H1 (cell line): ENCODE measurements around the gene CIB4. TPM values are rescaled to one million over a fixed set of nuclear protein-coding genes. Genes with fewer than 3 reads are reported as not detected.
A peak's percentile ranks its signal among the peaks of the same experiment; 100 is the strongest.

Source experiments
- CTCF ChIA-PET: fragments of 300-600 bp; sonication (Branson Sonifier 250); formaldehyde crosslinking; loops from one replicate; lab custom pipeline; 2021; ENCODE audit not compliant: partially characterized antibody; lab: Charles Lee
- POLR2A ChIA-PET: fragments of 300-600 bp; sonication (Branson Sonifier 250); formaldehyde crosslinking; loops from one replicate; lab custom pipeline; 2021; ENCODE audit warnings: inconsistent platforms; ENCODE audit not compliant: partially characterized antibody; lab: Charles Lee
- DNase-seq, 2 experiments: peaks; one replicate each; pipeline versions ENCODE4 v3.0.0 to v3.0.0-alpha.2; 2010 to 2022; ENCODE audit warnings: low spot score in 2 of 2, low read depth in 1 of 2, mixed read lengths in 1 of 2
- FAIRE-seq: peaks from 2 replicates; lab custom pipeline; 2011; peaks lifted over from hg19 to GRCh38; lab: Jason Lieb, UNC
- H2AFZ ChIP-seq: 2 replicates; pipeline ENCODE4 v1.8.1; 2012; ENCODE audit warnings: low read length, inconsistent platforms
- H2AK5ac ChIP-seq: 2 replicates; pipeline ENCODE4 v1.6.1; 2013; ENCODE audit warnings: low read depth, low read length
- H2BK120ac ChIP-seq: replicated peaks from 2 replicates; pipeline ENCODE3; 2013; ENCODE audit warnings: low read depth, low read length, inconsistent platforms
- H2BK12ac ChIP-seq: 2 replicates; pipeline ENCODE4 v1.6.1; 2013; ENCODE audit warnings: low read depth, low read length
- H2BK15ac ChIP-seq: 2 replicates; pipeline ENCODE4 v1.6.1; 2013; ENCODE audit warnings: low read length
- H2BK20ac ChIP-seq: 2 replicates; pipeline ENCODE4 v1.6.1; 2013; ENCODE audit warnings: low read length
- H2BK5ac ChIP-seq: 2 replicates; pipeline ENCODE4 v1.6.1; 2013; ENCODE audit warnings: low read depth, low read length
- H3K14ac ChIP-seq: 2 replicates; pipeline ENCODE4 v1.6.1; 2013; ENCODE audit warnings: inconsistent platforms; ENCODE audit not compliant: insufficient read length
- H3K18ac ChIP-seq: 2 replicates; pipeline ENCODE4 v1.6.1; 2013; ENCODE audit warnings: low read length; ENCODE audit errors: extremely low read depth
- H3K23ac ChIP-seq: 2 replicates; pipeline ENCODE4 v1.6.1; 2013; ENCODE audit warnings: inconsistent platforms; ENCODE audit not compliant: insufficient read length
- H3K23me2 ChIP-seq: 2 replicates; pipeline ENCODE4 v1.6.1; 2013; ENCODE audit warnings: low read depth, low read length
- H3K27ac ChIP-seq: 2 replicates; pipeline ENCODE4 v1.6.1; 2011; ENCODE audit warnings: low read depth, low read length, inconsistent platforms
- H3K27me3 ChIP-seq, 4 experiments: replicated peaks in 1 of 4; 1 replicate in 1 of 4; 2 replicates in 3 of 4; pipeline versions ENCODE4 v1.6.1 to v1.8.1; 2011 to 2013; ENCODE audit warnings: low read length in 3 of 4, mild to moderate bottlenecking in 3 of 4, inconsistent platforms in 2 of 4, mixed read lengths in 2 of 4, moderate library complexity in 1 of 4; ENCODE audit not compliant: control insufficient read depth in 3 of 4, insufficient read depth in 3 of 4; ENCODE audit errors: extremely low read depth in 1 of 4
- H3K36me3 ChIP-seq, 4 experiments: 2 replicates each; pipeline versions ENCODE4 v1.6.1 to v1.8.1; 2011 to 2013; ENCODE audit warnings: mild to moderate bottlenecking in 4 of 4, low read length in 3 of 4, moderate library complexity in 2 of 4, control low read depth in 1 of 4, inconsistent platforms in 1 of 4; ENCODE audit not compliant: insufficient read depth in 4 of 4, control insufficient read depth in 2 of 4
- H3K4ac ChIP-seq: replicated peaks from 2 replicates; pipeline ENCODE3; 2013; ENCODE audit warnings: low read length, low read depth, mixed read lengths, inconsistent platforms; ENCODE audit not compliant: insufficient read length
- H3K4me1 ChIP-seq, 4 experiments: replicated peaks in 1 of 4; 1 replicate in 1 of 4; 2 replicates in 3 of 4; pipeline versions ENCODE4 v1.6.1 to v1.8.1; 2011 to 2013; ENCODE audit warnings: low read length in 3 of 4, inconsistent platforms in 2 of 4, mixed read lengths in 1 of 4; ENCODE audit not compliant: insufficient read depth in 4 of 4, control insufficient read depth in 3 of 4
- H3K4me2 ChIP-seq, 2 experiments: 2 replicates each; pipeline versions ENCODE4 v1.6.1 to v1.8.1; 2011 to 2013; ENCODE audit warnings: low read depth in 2 of 2, low read length in 2 of 2, control low read depth in 1 of 2, inconsistent platforms in 1 of 2, mild to moderate bottlenecking in 1 of 2; ENCODE audit not compliant: insufficient read depth in 1 of 2
- H3K4me3 ChIP-seq, 4 experiments: fragments of 200-600, 300-600 bp in 1 of 4; sonication (generic), shearing (Covaris generic), sonication (Bioruptor Twin) in 1 of 4; 2 replicates each; pipeline versions ENCODE4 v1.5.1 to v1.8.1; 2011 to 2016; ENCODE audit warnings: low read length in 4 of 4, low read depth in 3 of 4, control low read depth in 2 of 4, inconsistent platforms in 2 of 4, mild to moderate bottlenecking in 2 of 4, mixed read lengths in 1 of 4, moderate library complexity in 1 of 4; ENCODE audit not compliant: insufficient read depth in 2 of 4; ENCODE audit errors: extremely low read depth in 1 of 4
- H3K56ac ChIP-seq: replicated peaks from 2 replicates; pipeline ENCODE3; 2013; ENCODE audit warnings: low read depth, mild to moderate bottlenecking, mixed read lengths, low read length, inconsistent platforms; ENCODE audit not compliant: insufficient read length
- H3K79me1 ChIP-seq: 2 replicates; pipeline ENCODE4 v1.6.1; 2013; ENCODE audit warnings: low read depth, low read length, control low read depth
- H3K79me2 ChIP-seq, 2 experiments: 2 replicates each; pipeline versions ENCODE4 v1.6.1 to v1.8.1; 2012 to 2013; ENCODE audit warnings: low read length in 2 of 2, mild to moderate bottlenecking in 2 of 2, inconsistent platforms in 1 of 2; ENCODE audit not compliant: insufficient read depth in 2 of 2, control insufficient read depth in 1 of 2
- H3K9ac ChIP-seq, 4 experiments: replicated peaks in 1 of 4; 1 replicate in 1 of 4; 2 replicates in 3 of 4; pipeline versions ENCODE4 v1.6.1 to v1.8.1; 2011 to 2013; ENCODE audit warnings: low read depth in 3 of 4, low read length in 3 of 4, control low read depth in 2 of 4, mild to moderate bottlenecking in 2 of 4, moderate library complexity in 2 of 4, inconsistent platforms in 1 of 4; ENCODE audit errors: extremely low read depth in 1 of 4
- H3K9me3 ChIP-seq, 2 experiments: 2 replicates each; pipeline versions ENCODE4 v1.6.1 to v1.8.1; 2012 to 2013; ENCODE audit warnings: mild to moderate bottlenecking in 2 of 2, moderate library complexity in 2 of 2, control low read depth in 1 of 2, inconsistent platforms in 1 of 2, low read depth in 1 of 2, low read length in 1 of 2, mixed read lengths in 1 of 2; ENCODE audit not compliant: insufficient read depth in 2 of 2
- H4K20me1 ChIP-seq, 2 experiments: replicated peaks in 1 of 2; 2 replicates each; pipeline versions ENCODE3 to v1.8.1; 2011 to 2013; ENCODE audit warnings: inconsistent platforms in 2 of 2, low read length in 2 of 2, mild to moderate bottlenecking in 1 of 2; ENCODE audit not compliant: insufficient read depth in 2 of 2, control insufficient read depth in 1 of 2
- H4K5ac ChIP-seq: 2 replicates; pipeline ENCODE4 v1.6.1; 2013; ENCODE audit warnings: low read length, low read depth, mixed read lengths, inconsistent platforms; ENCODE audit not compliant: insufficient read length
- H4K8ac ChIP-seq: 2 replicates; pipeline ENCODE4 v1.8.0; 2013; ENCODE audit warnings: mild to moderate bottlenecking, moderate library complexity, low read length, inconsistent platforms; ENCODE audit not compliant: insufficient read depth; ENCODE audit errors: extremely low read depth
- H4K91ac ChIP-seq: replicated peaks from 2 replicates; pipeline ENCODE3; 2013; ENCODE audit warnings: low read length, mixed read lengths, inconsistent platforms; ENCODE audit not compliant: insufficient read length
- CEBPB ChIP-seq: IDR thresholded peaks from 2 replicates; pipeline ENCODE4 v1.6.1; 2012; ENCODE audit warnings: low read depth, low read length
- CHD2 ChIP-seq: IDR thresholded peaks from 2 replicates; pipeline ENCODE4 v1.6.1; 2012; ENCODE audit warnings: low read length, improper control_type of control experiment
- CTBP2 ChIP-seq: IDR thresholded peaks from 2 replicates; pipeline ENCODE4 v1.7.0; 2011; ENCODE audit warnings: borderline replicate concordance, mild to moderate bottlenecking, moderate library complexity, mixed read lengths, low read length; ENCODE audit not compliant: insufficient read depth, insufficient read length
- EGR1 ChIP-seq: IDR thresholded peaks from 2 replicates; pipeline ENCODE4 v1.6.1; 2011; ENCODE audit warnings: low read depth, low read length, borderline replicate concordance
- FOSL1 ChIP-seq: IDR thresholded peaks from 2 replicates; pipeline ENCODE4 v1.6.1; 2011; ENCODE audit warnings: mild to moderate bottlenecking, low read depth, low read length, moderate library complexity; ENCODE audit not compliant: insufficient read depth
- NANOG ChIP-seq: IDR thresholded peaks from 2 replicates; pipeline ENCODE4 v1.6.1; 2011; ENCODE audit warnings: low read length, low read depth, mild to moderate bottlenecking, inconsistent platforms; ENCODE audit not compliant: insufficient read depth, poor library complexity, severe bottlenecking
- PHF8 ChIP-seq: fragments of 200-600 bp; sonication (generic); conservative IDR thresholded peaks from 2 replicates; pipeline ENCODE4 v1.7.1; 2012; ENCODE audit warnings: low read depth, mild to moderate bottlenecking, inconsistent platforms, low read length, moderate library complexity
- POU5F1 ChIP-seq: IDR thresholded peaks from 2 replicates; pipeline ENCODE4 v1.6.1; 2011; ENCODE audit warnings: low read depth, mild to moderate bottlenecking, low read length, moderate library complexity
- RNF2 ChIP-seq: fragments of 200-900, 300-1000 bp; sonication (generic); IDR thresholded peaks from 2 replicates; pipeline ENCODE4 v1.7.1; 2016; ENCODE audit warnings: borderline replicate concordance, low read depth, mild to moderate bottlenecking, antibody characterized with exemption, low read length; ENCODE audit not compliant: poor library complexity, severe bottlenecking; ENCODE audit errors: missing control alignments
- RXRA ChIP-seq: IDR thresholded peaks from 2 replicates; pipeline ENCODE4 v1.6.1; 2011; ENCODE audit warnings: low read depth, mild to moderate bottlenecking, low read length, moderate library complexity; ENCODE audit not compliant: insufficient read depth
- SRF ChIP-seq: IDR thresholded peaks from 2 replicates; pipeline ENCODE4 v1.6.1; 2011; ENCODE audit warnings: mild to moderate bottlenecking, low read depth, low read length, moderate library complexity
- TEAD4 ChIP-seq: IDR thresholded peaks from 2 replicates; pipeline ENCODE4 v1.6.1; 2012; ENCODE audit warnings: low read depth, low read length, inconsistent platforms, mixed read lengths
- WGBS, 2 experiments: shearing (Covaris generic) in 1 of 2; methylation state at CpG; one replicate each; pipeline versions ENCODE4 v1.1.6 to v1.1.7; 2013 to 2015; ENCODE audit warnings: low lambda C conversion rate in 2 of 2, mixed read lengths in 2 of 2, inconsistent platforms in 1 of 2, low coverage in 1 of 2, missing lambda C conversion rate in 1 of 2; ENCODE audit not compliant: insufficient replicate concordance in 2 of 2, insufficient coverage in 1 of 2, insufficient read length in 1 of 2; ENCODE audit errors: extremely low coverage in 1 of 2, missing lambda C conversion rate in 1 of 2; 5-methylcytosine and 5-hydroxymethylcytosine counted together
- polyA plus RNA-seq, 7 experiments: library from polyadenylated mRNA; depleted of rRNA in 3 of 7; stranded (reverse) in 5 of 7; unstranded in 2 of 7; fragments of >200 nt in 5 of 7; fragments of 200-250 nt in 2 of 7; gene quantifications; 1 replicate in 5 of 7; 2 replicates in 1 of 7; 4 replicates in 1 of 7; pipeline versions ENCODE4 v1.2.1 to v1.2.3, GENCODE V29; 2011 to 2013; ENCODE audit warnings: missing spikeins in 2 of 7, mixed read lengths in 2 of 7
- total RNA-seq: library from RNA; stranded (reverse); fragmentation: NEBNext Ultra II Directional; extraction: Animal tissue kit (Norgen Biotek cat#: 25700); gene quantifications from 2 replicates; pipeline ENCODE4 v1.2.1, GENCODE V29; 2021
- TF ChIP-seq, protein P1 (sequence below): IDR thresholded peaks from 2 replicates; pipeline ENCODE4 v1.6.1; 2011; ENCODE audit warnings: low read length, improper control_type of control experiment

CIB4 gene
- total and polyA plus RNA-seq, 2 of the 8 experiments (the other 6 are each of a cell fraction or from before 2014, with no cell fraction given), result not detected

DNA sequence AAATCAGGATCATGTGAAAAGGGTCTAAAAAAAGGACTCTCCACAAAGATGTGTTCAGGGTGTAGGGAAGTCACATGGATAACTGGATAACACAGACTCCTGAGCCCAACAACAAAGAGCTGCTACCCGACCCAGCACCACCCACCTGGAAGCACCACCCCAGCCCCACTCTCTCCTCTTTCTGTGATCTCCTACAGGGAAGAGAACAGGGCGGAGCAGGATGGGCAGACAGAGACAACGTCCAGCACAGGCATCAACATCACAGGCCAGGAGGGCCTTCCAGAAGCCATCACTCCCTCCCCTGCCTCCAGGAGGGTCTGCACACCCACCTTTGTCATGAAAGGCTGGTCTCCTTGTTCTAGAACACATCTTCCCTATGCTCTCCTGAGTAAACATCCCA is 1.3 kb upstream of the CIB4 start:
- peak overlapping the region; percentile 63 for H2BK15ac ChIP-seq
- no peak for FAIRE-seq
- TF ChIP-seq SRF (no peak), EGR1 (no peak), TEAD4 (no peak), FOSL1 (no peak), CEBPB (no peak), POU5F1 (no peak), RXRA (no peak), CTBP2 (no peak), CHD2 (no peak), PHF8 (no peak), NANOG (no peak), RNF2 (no peak)
- TF ChIP-seq, protein P1, sequence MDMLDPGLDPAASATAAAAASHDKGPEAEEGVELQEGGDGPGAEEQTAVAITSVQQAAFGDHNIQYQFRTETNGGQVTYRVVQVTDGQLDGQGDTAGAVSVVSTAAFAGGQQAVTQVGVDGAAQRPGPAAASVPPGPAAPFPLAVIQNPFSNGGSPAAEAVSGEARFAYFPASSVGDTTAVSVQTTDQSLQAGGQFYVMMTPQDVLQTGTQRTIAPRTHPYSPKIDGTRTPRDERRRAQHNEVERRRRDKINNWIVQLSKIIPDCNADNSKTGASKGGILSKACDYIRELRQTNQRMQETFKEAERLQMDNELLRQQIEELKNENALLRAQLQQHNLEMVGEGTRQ, result no peak

More for the DNA sequence above, 1.3 kb upstream of the CIB4 start:
- no peaks in the 10 kb centered on the region; a peak in 2 of 7 replicates for H3K27me3 ChIP-seq
- H2BK20ac ChIP-seq, result no peak overlapping the region
- no peak overlapping the region for H4K91ac ChIP-seq
- no peak overlapping the region for H4K5ac ChIP-seq
- no peak overlapping the region for H3K4ac ChIP-seq
- no peak overlapping the region for H3K23ac ChIP-seq
- no peaks in the 10 kb centered on the region for H3K36me3 ChIP-seq
- H4K8ac ChIP-seq, result no peak overlapping the region
- H3K79me2 ChIP-seq, result 0 out of 4 replicates have a peak, but pooled peaks cover 0 to 3% of the 10 kb centered on the region in 2 experiments
- no peak overlapping the region for H3K18ac ChIP-seq
- no peak overlapping the region for H2AK5ac ChIP-seq
- no peak overlapping the region for H3K14ac ChIP-seq
- ChIA-PET CTCF (no interaction called here), POLR2A (no interaction called here)
- H3K4me1 ChIP-seq, result peaks cover 0 to 11% (median 6%) of the 10 kb centered on the region in 4 experiments; a peak in 5 of 7 replicates
- H2BK120ac ChIP-seq, result no peak overlapping the region
- WGBS, 2 experiments, result 62% methylated on average over 3 of the region's 3 CpGs; no CpG with 5 or more reads in 1 of the 2 experiments
- H3K79me1 ChIP-seq, result no peaks in the 10 kb centered on the region
- no peak overlapping the region for H3K4me3 ChIP-seq
- no peaks in the 10 kb centered on the region for H3K23me2 ChIP-seq
- no peak overlapping the region for H3K9ac ChIP-seq
- H2AFZ ChIP-seq, result no peak overlapping the region
- peak overlapping the region; percentile 68; the same call in 1 of the 2 replicates for H2BK12ac ChIP-seq
- no peak overlapping the region for H3K27ac ChIP-seq
- H3K9me3 ChIP-seq, result no peaks in the 10 kb centered on the region
- H4K20me1 ChIP-seq, result no peaks in the 10 kb centered on the region
- H2BK5ac ChIP-seq, result no peak overlapping the region
- no peak overlapping the region for H3K4me2 ChIP-seq
- no peak overlapping the region for H3K56ac ChIP-seq
- peak in 1 of 2 experiments; percentile 37 for DNase-seq
